Measurements from ENCODE around the gene MT1F.
"Not testable (repeated sequence)": the region's sequence is repeated elsewhere in the genome, so short reads cannot be mapped to it uniquely, and the experiment has no call there.

The MT1F gene

DNA sequence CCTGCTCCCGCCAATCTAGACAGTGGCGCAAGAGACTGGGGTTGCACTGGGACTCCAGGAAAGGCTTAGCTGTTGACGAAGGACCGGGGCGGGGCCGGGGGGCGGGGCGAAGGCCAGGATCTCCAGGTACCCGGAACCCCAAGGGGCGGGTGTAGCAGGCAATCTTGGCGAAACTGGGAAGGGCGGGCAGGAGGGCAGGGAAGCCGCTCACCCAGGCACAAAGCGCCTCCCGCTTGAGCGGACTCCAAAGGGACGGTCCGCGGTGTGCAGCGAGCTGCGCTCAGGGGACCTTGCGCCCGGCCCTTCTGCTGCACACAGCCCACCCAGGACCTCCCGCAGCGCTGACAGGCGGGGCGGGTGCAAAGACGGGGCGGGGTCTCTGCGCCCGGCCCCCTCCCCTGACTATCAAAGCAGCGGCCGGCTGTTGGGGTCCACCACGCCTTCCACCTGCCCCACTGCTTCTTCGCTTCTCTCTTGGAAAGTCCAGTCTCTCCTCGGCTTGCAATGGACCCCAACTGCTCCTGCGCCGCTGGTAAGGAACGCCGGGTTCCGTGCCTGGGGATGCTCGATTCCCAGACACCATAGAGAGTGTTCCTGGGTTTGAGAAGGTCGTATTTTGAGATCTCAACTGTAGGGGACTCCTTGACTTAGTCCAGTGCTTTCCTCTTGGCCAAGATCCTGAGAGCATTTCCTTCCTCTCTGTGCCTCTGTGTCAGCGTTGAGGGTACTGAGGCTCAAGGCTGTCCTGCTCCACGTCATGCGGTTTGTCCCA, at the start of gene MT1F:
Gene MT1F (plus strand): TSS at position 405 of the 772 bp plus-strand sequence. CDS start 100 bp downstream, at position 505.
- peak; percentile 61 for DNase-seq (ENCODE audit: low read depth)

DNA sequence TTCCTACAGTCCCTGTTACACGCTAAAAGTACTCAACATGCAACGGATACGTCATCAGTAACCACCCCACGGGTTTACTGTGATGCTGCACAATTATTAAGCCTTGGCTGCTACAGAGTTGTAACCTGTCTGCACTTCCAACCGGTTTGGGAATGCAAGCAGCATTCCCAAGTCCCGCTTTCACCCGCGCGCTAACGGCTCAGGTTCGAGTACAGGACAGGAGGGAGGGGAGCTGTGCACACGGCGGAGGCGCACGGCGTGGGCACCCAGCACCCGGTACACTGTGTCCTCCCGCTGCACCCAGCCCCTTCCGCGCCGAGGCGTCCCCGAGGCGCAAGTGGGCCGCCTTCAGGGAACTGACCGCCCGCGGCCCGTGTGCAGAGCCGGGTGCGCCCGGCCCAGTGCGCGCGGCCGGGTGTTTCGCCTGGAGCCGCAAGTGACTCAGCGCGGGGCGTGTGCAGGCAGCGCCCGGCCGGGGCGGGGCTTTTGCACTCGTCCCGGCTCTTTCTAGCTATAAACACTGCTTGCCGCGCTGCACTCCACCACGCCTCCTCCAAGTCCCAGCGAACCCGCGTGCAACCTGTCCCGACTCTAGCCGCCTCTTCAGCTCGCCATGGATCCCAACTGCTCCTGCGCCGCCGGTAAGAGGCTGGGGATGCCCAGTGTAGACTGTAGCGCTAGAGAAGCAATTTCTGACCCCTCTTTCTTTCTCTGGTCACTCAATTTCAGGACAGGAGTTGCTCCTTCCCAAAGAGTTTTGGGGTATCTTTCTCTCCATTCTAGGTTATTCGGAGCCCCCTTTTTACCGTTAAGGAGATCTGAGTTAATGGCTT, 49.5 kb upstream of the MT1F start, which contains the start of gene MT2A:
Gene MT2A (plus strand): TSS at position 542 of the 833 bp plus-strand sequence. CDS start 72 bp downstream, at position 614.
- DNase-seq (ENCODE audit: low read depth) = peak; percentile 85

DNA sequence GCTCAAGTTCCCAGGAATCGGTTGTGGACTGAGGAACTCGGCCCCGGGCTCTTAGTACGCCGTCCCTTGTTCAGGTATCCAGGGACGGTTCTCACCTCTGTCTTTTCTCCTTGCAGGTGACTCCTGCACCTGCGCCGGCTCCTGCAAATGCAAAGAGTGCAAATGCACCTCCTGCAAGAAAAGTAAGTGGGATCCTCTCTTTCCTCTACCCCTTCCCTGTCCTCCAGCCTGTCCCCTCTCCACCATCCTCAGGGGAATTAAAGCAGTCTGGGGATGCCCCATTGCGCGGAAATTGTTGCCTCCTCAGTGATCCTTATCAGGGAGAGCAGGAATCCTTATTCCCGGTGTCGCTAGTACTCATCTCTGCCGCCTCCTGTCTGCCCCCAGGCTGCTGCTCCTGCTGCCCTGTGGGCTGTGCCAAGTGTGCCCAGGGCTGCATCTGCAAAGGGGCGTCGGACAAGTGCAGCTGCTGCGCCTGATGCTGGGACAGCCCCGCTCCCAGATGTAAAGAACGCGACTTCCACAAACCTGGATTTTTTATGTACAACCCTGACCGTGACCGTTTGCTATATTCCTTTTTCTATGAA, 48.8 kb upstream of the MT1F start:
- DNase-seq (ENCODE audit: low read depth) = no peak

DNA sequence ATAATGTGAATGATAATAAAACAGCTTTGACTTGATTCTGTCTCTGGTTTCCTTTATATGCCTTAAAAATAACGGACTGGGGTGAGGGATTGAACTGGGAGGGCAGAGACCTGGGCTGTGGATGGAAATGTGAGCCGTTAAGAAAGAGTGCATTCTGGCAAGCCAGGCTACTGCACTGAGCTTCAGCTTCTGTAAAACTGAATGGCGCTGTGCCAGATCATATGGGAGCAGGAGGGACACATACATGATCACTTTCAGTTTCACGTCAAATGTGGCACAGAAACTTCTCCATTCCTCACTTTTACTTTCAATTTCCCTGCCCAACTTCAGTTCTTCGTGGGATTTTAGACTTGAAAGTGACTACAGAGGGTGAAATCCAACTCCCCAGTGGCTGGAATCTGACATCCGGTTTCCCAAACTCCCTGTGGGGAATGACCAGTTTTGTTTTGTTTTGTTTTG, 48.3 kb upstream of the MT1F start:
- peak; percentile 46 for DNase-seq (ENCODE audit: low read depth)

DNA sequence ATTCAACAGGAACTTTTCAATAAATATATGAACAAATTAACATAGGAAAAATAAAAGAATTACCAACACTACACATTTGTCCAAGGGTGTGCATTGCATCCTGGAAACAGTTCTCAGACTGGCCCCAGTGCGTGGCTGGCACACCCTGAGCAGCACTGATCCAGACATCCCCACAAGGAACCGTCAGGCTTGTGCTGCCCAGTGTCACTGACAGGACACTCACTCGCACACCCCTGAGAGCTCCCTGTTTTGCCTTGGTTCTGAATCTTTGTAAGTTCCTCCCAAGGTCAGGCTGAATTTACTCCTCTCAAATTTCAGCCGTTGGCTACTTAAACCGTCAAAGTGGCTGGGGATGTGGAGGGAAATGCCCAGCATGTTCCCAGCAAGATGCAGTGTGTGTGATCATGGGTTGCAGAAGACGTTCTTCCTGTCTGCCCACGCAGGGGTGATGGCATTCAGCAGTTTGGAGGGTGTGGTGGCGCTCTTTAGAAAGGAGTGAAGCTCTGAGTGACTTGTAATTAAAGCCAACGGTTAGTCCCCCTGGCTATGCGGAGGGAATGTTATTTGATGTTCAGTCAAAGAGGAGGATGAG, 47.6 kb upstream of the MT1F start:
- peak; percentile 58 for DNase-seq (ENCODE audit: low read depth)

DNA sequence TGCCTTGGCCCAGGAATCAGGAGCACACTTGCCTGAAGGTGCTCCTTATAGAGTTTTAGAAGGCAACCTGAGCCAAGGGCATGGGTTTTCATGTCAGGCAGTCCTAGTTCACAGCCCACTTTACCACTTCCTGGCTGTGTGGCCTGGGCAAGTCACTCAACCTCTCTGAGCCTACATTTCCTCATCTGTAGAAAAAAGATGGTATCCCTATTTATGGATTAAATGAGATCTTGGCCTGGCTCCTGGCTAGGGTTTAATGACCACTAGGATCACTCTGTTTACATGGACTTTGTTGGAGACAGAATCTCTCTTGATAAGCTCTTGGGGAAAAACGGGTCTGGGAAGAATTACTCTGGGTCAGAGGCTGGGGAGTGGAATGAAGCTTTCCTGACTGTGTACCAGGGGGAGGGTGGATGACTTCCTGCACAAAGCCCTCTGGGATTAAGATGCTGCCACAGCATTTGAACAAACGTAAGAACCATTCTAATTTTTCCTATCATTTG, 47.1 kb upstream of the MT1F start:
- no peak for DNase-seq (ENCODE audit: low read depth)

DNA sequence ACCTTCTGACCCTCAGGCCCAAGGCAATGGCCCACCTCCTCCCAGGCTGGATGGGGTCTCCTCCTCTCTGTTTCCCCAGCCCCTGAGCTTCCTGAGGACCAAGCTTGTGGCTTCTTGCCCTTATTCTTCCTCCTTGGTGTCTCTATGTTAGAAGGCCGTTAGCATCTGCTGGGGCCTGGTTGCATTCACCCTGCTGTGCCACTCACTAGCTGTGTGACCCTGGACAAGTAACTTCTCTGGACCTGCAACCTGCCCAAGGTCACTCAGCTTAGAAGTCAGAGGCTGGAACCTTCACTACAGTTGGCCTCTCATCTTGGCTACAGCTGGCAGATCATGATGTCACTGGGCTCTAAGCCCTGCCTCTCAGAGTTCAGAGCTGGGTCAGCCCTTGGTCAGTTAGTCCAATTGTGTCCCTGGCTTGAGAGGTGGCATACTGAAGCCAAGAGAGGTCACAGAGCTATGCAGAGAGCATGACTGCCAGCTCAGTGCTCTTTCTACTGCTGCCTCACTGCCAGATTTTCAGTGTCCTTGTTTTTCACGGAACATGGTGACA, 46.4 kb upstream of the MT1F start:
- DNase-seq (ENCODE audit: low read depth) = no peak

DNA sequence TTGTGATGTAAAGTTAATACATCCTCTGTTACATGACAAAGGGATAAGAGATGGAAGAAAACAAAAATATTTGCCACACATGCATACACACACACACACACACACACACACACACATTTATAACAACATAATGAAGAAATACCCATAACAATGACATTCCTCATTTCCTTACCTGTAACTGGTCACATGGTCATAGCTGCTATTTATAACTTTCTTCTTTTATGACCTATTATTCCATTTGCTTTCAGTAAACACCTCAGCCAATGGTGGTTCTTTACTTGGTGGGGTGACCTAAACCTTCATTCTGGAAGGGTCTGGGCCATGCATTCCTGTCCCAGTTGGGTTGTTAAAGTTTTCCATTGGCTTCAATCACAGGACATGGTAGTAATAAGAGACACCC, 44.1 kb upstream of the MT1F start:
- DNase-seq (ENCODE audit: low read depth) = no peak

DNA sequence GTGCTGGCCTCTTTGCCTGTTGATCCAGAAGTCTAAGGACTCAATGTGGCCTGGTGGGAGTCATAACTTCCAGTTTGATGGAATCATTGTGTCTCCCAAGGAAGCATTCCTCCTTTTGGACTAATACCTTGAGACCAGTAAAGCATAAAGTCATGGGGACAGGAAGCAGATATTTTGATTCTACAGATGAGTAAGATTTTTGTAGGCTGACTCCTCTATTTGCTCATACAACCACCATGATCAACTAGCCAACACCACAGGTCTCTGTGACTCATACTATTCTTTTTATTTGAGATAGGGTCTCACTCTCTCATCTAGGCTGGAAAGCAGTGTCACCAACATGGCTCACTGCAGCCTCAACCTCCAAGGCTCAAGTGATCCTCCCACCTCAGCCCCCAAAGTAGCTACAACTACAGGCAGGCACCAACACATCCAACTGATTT, 43.2 kb upstream of the MT1F start:
- DNase-seq (ENCODE audit: low read depth) = no peak

DNA sequence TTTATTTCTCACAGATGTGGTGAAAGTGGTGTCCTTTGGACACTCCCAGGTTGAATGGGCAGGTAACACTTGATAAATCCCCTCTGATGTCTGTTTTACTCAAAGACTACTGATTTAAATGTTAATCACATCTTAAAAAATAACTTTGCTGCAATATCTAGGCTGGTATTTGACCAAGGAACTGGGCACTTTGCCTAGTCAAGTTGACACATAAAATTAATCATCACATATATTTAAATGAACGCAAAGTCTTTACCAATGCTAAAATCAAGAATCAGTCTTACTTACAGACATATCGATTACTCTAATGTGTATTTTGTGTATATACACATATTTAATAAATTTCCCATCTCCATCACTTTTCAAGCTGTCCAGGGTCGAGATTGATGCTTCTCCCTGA, 42.4 kb upstream of the MT1F start:
- no peak for DNase-seq (ENCODE audit: low read depth)

DNA sequence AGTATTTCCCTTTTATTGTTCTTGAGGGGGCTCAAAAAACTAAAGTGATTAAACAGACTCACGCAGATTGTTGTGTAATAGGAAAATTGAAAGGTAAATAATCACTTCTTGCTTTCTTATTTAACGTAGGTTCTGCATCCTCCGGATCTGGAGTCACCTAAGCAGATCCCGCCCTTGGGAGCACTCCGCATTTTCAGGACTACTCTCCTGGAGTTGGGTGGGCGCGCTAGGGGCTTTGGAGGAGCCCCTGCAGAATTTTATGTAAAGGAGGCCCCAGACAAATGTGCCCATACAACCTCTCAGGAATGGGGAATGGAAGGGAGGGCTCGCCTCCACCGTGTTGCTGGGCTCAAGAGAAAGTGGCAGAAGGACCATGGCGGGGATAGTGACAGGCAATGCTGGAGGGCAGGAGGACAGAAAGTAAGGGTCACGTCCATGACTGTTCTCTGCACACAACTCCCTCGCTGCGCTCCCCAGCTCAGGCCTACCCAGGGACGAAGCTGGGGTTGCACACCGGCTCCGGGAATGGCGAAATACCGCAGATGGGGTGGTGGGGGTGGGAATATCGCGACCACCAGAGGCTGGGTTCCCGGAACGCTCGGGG, 41.0 kb upstream of the MT1F start:
- no peak for DNase-seq (ENCODE audit: low read depth)

DNA sequence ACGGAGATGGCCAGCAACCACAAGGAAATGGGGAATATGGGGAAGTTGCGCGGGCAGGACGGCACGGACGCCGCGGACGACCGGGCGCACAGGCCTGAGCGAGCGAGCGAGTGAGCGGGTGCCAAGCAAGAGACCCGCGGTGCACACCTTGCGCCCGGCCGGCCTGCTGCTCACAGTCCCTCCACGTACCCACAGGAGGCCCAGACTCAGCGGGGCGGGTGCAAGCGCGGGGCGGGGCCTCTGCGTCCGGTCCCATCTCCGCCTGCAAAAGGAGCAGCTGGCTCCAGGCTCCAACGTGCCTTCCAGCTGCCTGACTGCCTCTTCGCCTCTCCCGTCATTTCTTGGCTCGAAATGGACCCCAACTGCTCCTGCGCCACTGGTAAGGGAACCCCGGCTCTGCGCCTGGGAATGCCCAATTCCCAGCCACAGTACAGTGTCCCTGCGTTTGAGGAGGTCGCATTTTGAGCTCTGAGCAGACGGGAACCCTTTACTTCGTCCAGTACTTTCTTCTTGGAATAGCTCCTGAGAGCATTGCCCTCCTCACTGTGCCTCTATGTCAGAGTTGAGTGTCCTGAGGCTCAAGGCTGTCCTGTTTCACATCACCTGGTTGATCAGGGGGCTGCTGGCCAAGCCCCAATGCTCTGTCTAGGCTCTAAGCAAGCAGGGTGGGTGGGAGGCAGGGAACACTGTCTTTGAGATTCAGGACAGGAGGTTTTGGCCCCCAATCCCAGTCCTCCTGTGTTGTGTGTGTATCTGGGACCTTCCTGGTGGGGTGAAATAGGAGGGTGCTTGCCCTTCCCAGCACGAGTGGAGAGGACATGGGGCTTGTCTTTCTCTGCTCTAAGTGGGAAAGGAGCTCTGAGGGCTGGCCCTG, 40.3 kb upstream of the MT1F start:
- DNase-seq (ENCODE audit: low read depth) = peak; percentile 34

DNA sequence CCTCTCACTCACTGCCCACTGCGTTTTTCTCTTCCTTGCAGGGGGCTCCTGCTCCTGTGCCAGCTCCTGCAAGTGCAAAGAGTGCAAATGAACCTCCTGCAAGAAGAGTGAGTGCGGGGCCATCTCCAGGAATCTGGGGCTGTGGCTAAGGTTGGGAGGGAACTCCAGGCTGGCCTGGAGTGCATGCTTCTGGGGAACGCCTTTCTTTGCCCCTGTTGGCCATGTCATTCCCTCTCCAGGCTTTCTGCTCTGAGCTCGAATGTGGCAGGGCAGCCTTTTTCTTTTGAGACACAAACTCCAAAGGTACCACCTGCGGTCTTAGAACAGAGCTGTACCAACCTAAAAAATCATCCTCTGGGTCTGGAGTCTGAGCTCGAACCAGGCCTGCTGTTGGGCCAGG, 39.6 kb upstream of the MT1F start:
- no peak for DNase-seq (ENCODE audit: low read depth)

DNA sequence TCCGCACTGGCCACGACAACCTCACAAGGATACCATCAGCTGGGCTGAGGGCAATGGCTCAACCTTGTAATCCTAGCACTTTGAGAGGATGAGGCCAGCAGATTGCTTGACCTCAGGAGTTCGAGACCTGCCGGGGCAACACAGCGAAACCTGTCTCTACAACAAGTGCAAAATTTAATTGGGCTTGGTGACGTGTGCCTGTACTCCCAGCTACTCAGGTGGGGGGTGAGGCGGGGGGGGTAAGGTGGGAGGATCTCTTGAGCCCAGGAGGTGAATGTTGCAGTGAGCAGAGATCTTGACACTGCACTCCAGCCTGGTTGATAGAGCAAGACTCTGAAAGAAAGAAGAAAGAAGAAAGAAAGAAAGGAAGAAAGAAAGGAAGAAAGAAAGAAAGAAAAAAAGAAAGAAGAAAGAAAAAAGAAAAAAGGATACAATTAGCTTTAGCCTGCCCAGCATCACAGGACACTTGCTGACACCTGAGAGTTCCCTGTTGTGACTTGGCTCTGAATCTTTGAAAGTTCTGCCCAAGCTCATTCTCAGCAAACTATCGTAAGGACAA, 37.3 kb upstream of the MT1F start:
- no peak for DNase-seq (ENCODE audit: low read depth)

DNA sequence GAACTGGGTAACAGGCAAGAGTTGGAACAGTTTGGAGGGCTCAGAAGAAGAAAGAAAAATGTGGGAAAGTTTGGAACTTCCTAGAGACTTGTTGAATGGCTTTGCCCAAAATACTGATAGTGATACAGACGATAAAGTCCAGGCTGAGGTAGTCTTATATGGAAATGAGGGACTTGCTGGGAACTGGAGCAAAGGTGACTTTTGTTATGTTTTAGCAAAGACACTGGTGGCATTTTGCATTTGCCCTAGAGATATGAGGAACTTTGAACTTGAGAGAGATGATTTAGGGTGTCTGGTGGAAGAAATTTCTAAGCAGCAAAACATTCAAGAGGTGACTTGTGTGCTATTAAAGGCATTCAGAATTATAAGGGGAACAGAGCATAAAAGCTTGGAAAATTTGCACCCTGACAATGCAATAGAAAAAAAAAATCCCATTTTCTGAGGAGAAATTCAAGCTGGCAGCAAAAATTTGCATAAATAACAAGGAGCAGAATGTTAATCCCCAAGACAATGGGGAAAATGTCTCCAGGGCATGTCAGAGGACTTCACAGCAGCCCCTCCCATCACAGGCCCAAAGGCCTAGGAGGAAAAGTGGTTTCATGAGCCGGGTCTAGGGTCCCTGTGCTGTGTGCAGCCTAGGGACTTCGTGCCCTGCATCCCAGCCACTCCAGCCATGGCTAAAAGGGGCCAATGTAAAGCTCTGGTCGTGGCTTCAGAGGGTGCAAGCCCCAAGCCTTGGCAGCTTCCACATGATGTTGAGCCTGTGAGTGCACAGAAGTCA, 35.9 kb upstream of the MT1F start:
- not testable (repeated sequence) for DNase-seq (ENCODE audit: low read depth)

DNA sequence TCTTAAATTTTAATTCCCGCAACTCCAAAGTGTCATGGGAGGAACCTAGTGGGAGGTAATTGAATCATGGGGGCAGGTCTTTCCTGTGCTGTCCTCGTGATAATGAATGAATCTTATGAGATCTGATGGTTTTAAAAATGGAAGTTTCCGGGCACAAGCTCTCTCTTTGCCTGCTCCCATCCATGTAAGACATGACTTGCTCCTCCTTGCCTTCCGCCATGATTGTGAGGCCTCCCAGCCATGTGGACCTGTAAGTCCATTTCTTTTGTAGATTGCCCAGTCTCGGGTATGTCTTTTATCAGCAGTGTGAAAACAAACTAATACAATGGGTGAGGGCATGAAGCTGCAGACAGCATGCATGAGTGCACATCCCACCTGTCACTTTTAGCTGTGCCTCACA, 34.6 kb upstream of the MT1F start:
- DNase-seq (ENCODE audit: low read depth) = not testable (repeated sequence)

DNA sequence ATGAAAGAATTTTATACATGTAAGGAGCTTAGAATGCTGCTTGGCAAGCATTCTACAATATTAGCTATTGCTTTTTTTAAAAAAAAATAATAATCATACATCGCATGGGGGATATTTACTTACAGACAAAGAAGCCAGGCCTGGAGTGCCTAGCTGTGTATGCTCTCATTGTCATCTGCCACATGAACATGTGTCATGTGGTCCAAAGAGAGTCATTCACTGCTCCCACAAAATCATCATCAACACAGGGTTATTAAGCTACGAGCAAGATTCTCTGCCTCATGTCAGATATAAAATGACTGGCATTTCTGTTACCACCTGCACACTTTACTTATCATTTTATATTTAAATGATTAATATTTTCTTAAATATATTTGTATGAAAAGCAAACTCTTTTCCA, 34.1 kb upstream of the MT1F start:
- DNase-seq (ENCODE audit: low read depth) = no peak

DNA sequence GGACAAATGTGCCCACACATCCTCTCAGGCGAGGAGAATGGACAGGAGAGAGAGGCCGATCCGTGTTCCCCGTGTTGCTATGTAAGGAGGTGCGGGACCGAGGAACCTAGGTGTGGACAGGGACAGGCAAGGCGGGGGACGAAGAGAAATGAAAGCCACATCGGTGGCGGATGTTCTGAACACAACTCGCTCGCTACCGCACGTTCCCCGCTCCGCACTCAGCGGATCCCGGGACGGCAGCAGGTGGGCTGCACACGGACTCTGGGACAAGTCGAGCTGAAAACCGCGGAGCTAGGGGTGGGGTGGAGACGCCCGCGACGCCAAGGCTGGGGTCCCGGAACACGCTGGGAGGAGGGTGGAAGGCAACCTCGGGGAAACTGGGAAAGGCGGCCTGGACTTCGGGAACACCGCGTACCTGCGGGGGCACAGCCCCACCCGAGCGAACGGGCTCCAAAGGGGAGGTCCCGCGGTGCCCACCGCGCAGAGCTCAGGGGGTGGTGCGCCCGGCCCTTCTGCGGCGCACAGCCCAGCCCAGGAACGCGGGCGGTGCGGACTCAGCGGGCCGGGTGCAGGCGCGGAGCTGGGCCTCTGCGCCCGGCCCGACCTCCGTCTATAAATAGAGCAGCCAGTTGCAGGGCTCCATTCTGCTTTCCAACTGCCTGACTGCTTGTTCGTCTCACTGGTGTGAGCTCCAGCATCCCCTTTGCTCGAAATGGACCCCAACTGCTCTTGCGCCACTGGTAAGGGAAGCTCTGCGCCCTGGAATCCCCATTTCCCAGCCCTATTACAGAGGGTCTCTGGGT, 32.4 kb upstream of the MT1F start, which contains the start of gene MT1E:
Gene MT1E (plus strand): TSS at position 642 of the 803 bp plus-strand sequence. CDS start 71 bp downstream, at position 713.
- DNase-seq (ENCODE audit: low read depth) = peak; percentile 56

All from stimulated activated CD8-positive, alpha-beta memory T cell treated with anti-CD3 and anti-CD28 coated beads, Interleukin-4, amount 100 ng/mL, for 24 hours (primary cell).